ENCODE data around the gene GRM8.

Gene GRM8

DNA sequence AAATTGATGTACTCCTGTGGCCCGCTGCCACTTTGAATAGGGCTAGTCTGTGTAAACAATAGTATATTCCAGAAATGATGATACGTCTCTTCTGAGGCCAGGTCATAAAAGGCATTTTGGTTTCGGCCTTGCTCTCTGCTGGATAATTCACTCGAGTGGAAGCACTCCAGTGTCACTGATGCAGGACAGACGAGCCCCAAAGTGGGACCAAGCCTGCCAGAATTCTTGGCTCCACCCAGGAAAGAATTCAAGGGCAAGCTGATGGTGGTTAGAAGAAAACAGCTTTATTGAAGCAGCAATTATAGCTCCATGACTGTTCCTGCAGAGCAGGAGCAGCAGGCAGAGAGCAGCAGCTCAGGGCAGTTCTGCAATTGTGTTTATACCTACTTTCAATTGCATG lies 717.6 kb downstream of the GRM8 start:
- no peak for TF ChIP-seq EZH2 (IDR thresholded peaks at IDR 0.05; ENCODE audit: borderline replicate concordance, low read depth, low read length, severe bottlenecking)
- TF ChIP-seq, protein P1, sequence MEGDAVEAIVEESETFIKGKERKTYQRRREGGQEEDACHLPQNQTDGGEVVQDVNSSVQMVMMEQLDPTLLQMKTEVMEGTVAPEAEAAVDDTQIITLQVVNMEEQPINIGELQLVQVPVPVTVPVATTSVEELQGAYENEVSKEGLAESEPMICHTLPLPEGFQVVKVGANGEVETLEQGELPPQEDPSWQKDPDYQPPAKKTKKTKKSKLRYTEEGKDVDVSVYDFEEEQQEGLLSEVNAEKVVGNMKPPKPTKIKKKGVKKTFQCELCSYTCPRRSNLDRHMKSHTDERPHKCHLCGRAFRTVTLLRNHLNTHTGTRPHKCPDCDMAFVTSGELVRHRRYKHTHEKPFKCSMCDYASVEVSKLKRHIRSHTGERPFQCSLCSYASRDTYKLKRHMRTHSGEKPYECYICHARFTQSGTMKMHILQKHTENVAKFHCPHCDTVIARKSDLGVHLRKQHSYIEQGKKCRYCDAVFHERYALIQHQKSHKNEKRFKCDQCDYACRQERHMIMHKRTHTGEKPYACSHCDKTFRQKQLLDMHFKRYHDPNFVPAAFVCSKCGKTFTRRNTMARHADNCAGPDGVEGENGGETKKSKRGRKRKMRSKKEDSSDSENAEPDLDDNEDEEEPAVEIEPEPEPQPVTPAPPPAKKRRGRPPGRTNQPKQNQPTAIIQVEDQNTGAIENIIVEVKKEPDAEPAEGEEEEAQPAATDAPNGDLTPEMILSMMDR (IDR thresholded peaks at IDR 0.05; ENCODE audit: borderline replicate concordance, extremely low read depth, low read length, poor library complexity, severe bottlenecking), result no peak
- no peak overlapping the region for H3K4me3 ChIP-seq (ENCODE audit: low read depth in 1 of 2, low read length in 2 of 2)
- H3K9me3 ChIP-seq (ENCODE audit: insufficient read depth, low read length, severe bottlenecking), result no peaks in the 10 kb centered on the region
- H3K36me3 ChIP-seq (ENCODE audit: insufficient read depth, low read length), result no peaks in the 10 kb centered on the region
- no peak overlapping the region for H3K9ac ChIP-seq (ENCODE audit: low read depth, low read length)
- ATAC-seq (ENCODE audit: insufficient read depth, low read depth), result no peak
- no peak for DNase-seq
- H3K4me2 ChIP-seq (ENCODE audit: insufficient read depth, low read length), result no peak overlapping the region
- H3K27ac ChIP-seq (ENCODE audit: low read length), result no peak overlapping the region
- H4K20me1 ChIP-seq (ENCODE audit: insufficient read depth, low read length), result no peaks in the 10 kb centered on the region
- H3K27me3 ChIP-seq (ENCODE audit: insufficient read depth, low read length, poor library complexity), result no peaks in the 10 kb centered on the region
- H3K79me2 ChIP-seq (ENCODE audit: insufficient read depth, low read length), result no peaks in the 10 kb centered on the region
- no peaks in the 10 kb centered on the region for H3K4me1 ChIP-seq (ENCODE audit: insufficient read depth, low read length)
- H2AFZ ChIP-seq (ENCODE audit: low read depth, low read length), result no peak overlapping the region

DNA sequence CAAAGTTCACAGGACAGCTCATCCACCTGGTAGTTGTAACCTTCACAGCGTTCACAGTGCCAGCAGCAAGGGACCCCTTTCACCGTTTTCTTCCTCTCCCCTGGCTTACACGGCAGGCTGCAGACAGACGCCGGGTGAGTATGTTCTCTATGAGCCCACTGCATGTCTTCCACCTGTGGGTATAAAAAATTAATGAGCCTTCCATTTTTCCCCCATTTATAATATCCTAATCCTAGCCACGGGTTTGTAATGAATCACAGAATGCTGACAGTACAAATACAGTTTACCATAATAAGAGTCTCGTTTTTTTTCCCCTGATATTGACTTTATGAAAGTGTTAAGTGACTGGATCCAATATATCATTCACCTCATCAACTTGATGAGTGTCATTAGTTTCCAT lies 719.0 kb downstream of the GRM8 start:
- no peak overlapping the region for H3K4me3 ChIP-seq (ENCODE audit: low read depth in 1 of 2, low read length in 2 of 2)
- H4K20me1 ChIP-seq (ENCODE audit: insufficient read depth, low read length), result no peaks in the 10 kb centered on the region

DNA sequence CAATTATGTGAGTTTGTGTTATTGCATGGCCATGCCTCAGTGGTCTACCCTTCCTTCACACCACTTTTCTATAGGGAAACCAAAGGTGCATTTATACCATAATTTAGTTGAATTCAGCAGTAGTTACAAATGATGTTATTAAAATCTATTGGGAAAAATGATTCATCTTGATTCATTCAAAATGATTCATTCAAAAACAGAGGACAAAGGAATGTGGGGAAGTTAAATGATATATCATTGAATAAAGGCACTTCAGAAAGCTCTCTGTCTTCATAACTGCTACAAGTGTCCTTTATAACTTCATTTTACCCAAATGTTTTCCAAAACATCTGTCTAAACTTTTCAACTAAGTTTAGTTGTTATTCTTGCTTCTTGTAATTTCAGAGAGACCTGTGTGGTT lies 722.9 kb downstream of the GRM8 start:
- H3K4me3 ChIP-seq (ENCODE audit: low read depth in 1 of 2, low read length in 2 of 2), result no peak overlapping the region
- ATAC-seq (ENCODE audit: insufficient read depth, low read depth), result no peak
- TF ChIP-seq EZH2 (IDR thresholded peaks at IDR 0.05; ENCODE audit: borderline replicate concordance, low read depth, low read length, severe bottlenecking), result no peak
- TF ChIP-seq, protein P1 (IDR thresholded peaks at IDR 0.05; ENCODE audit: borderline replicate concordance, extremely low read depth, low read length, poor library complexity, severe bottlenecking), result no peak
- no peaks in the 10 kb centered on the region for H4K20me1 ChIP-seq (ENCODE audit: insufficient read depth, low read length)
- H3K79me2 ChIP-seq (ENCODE audit: insufficient read depth, low read length), result no peaks in the 10 kb centered on the region
- no peaks in the 10 kb centered on the region for H3K4me1 ChIP-seq (ENCODE audit: insufficient read depth, low read length)
- no peak overlapping the region for H3K27ac ChIP-seq (ENCODE audit: low read length)
- no peak overlapping the region for H2AFZ ChIP-seq (ENCODE audit: low read depth, low read length)
- no peak overlapping the region for H3K4me2 ChIP-seq (ENCODE audit: insufficient read depth, low read length)
- H3K9ac ChIP-seq (ENCODE audit: low read depth, low read length), result no peak overlapping the region
- no peaks in the 10 kb centered on the region for H3K27me3 ChIP-seq (ENCODE audit: insufficient read depth, low read length, poor library complexity)
- no peak for DNase-seq
- H3K9me3 ChIP-seq (ENCODE audit: insufficient read depth, low read length, severe bottlenecking), result no peaks in the 10 kb centered on the region
- no peaks in the 10 kb centered on the region for H3K36me3 ChIP-seq (ENCODE audit: insufficient read depth, low read length)

More for the DNA sequence above, 719.0 kb downstream of the GRM8 start:
- no peaks in the 10 kb centered on the region for H3K4me1 ChIP-seq (ENCODE audit: insufficient read depth, low read length)
- TF ChIP-seq, protein P1 (IDR thresholded peaks at IDR 0.05; ENCODE audit: borderline replicate concordance, extremely low read depth, low read length, poor library complexity, severe bottlenecking), result no peak
- TF ChIP-seq EZH2 (IDR thresholded peaks at IDR 0.05; ENCODE audit: borderline replicate concordance, low read depth, low read length, severe bottlenecking), result no peak
- no peak overlapping the region for H3K9ac ChIP-seq (ENCODE audit: low read depth, low read length)
- no peaks in the 10 kb centered on the region for H3K79me2 ChIP-seq (ENCODE audit: insufficient read depth, low read length)
- DNase-seq (no peak), ATAC-seq (ENCODE audit: insufficient read depth, low read depth) (no peak)
- H3K36me3 ChIP-seq (ENCODE audit: insufficient read depth, low read length), result no peaks in the 10 kb centered on the region
- H3K27me3 ChIP-seq (ENCODE audit: insufficient read depth, low read length, poor library complexity), result no peaks in the 10 kb centered on the region
- no peak overlapping the region for H3K27ac ChIP-seq (ENCODE audit: low read length)
- no peaks in the 10 kb centered on the region for H3K9me3 ChIP-seq (ENCODE audit: insufficient read depth, low read length, severe bottlenecking)
- H2AFZ ChIP-seq (ENCODE audit: low read depth, low read length), result no peak overlapping the region
- no peak overlapping the region for H3K4me2 ChIP-seq (ENCODE audit: insufficient read depth, low read length)

DNA sequence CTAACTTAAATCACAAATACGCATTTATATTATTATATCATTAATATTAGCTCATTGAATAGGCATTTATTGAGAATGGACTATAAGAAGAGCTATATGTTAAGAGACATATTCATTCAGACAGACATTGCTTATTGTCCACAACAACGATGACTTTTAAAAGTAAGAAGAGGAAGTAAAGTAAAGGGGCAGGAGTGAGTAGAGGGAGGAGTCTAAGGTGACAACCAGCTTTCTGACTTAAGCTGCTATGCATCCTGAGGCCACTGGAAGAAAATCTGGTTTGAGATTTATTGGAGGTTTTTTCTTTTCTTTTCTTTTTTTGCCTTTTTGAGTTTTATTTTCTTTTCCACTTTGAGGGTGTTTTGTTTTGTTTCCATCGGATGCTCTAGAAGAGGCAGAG lies 723.5 kb downstream of the GRM8 start:
- Histone ChIP-seq H3K4me1 (ENCODE audit: insufficient read depth, low read length) (no peaks in the 10 kb centered on the region), H3K4me3 (ENCODE audit: low read depth in 1 of 2, low read length in 2 of 2) (no peak overlapping the region), H3K27me3 (ENCODE audit: insufficient read depth, low read length, poor library complexity) (no peaks in the 10 kb centered on the region), H2AFZ (ENCODE audit: low read depth, low read length) (no peak overlapping the region), H3K79me2 (ENCODE audit: insufficient read depth, low read length) (no peaks in the 10 kb centered on the region), H3K27ac (ENCODE audit: low read length) (no peak overlapping the region), H3K9me3 (ENCODE audit: insufficient read depth, low read length, severe bottlenecking) (no peaks in the 10 kb centered on the region), H4K20me1 (ENCODE audit: insufficient read depth, low read length) (no peaks in the 10 kb centered on the region), H3K36me3 (ENCODE audit: insufficient read depth, low read length) (no peaks in the 10 kb centered on the region), H3K9ac (ENCODE audit: low read depth, low read length) (no peak overlapping the region), H3K4me2 (ENCODE audit: insufficient read depth, low read length) (no peak overlapping the region)
- ATAC-seq (ENCODE audit: insufficient read depth, low read depth), result no peak
- TF ChIP-seq, protein P1 (IDR thresholded peaks at IDR 0.05; ENCODE audit: borderline replicate concordance, extremely low read depth, low read length, poor library complexity, severe bottlenecking), result no peak
- no peak for TF ChIP-seq EZH2 (IDR thresholded peaks at IDR 0.05; ENCODE audit: borderline replicate concordance, low read depth, low read length, severe bottlenecking)
- DNase-seq, result no peak

Data from DND-41 (cell line).